GM21528 (cell line): ENCODE results near the gene CABLES1.
A peak's percentile ranks its signal among the peaks of the same experiment; 100 is the strongest.

Experiments used
- ATAC-seq: cut with Tn5 transposase; IDR thresholded peaks from one replicate; pipeline ENCODE4 v1.9.1; 2021; ENCODE audit warnings: mild to moderate bottlenecking, moderate library complexity; ENCODE audit not compliant: unreplicated experiment, low FRiP score

The CABLES1 gene

DNA sequence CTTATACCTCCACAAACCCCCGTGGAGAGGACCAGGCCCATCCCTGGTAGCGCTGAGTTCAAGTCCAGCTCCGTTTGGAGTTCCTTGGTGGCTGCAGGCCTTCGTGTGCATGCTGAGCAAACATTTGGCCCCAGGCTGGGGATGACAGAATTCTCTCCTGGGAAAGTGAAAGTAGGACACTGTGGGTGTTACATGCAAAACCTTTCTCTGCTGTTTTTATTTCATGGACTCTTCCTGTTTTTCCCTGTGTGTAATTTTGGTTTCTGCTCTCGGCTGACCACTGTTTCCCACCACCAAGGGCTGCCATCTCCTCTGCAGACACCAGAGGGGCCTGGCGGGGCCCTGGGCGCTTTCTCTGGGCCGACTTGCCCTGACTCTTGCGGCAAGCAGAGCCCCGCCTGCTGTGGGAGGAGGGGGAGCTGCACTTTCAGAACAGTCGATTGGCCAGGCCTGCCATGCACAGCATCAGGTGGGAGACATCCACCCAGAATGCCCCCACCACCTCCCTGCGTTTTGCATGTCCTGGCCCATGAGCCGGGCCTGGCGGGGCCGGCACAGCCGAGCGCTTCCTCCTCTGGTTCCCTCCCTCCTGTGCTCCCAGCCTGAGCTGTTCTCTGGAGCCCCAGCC lies 102.4 kb downstream of the CABLES1 start:
- peak; percentile 50 for ATAC-seq

DNA sequence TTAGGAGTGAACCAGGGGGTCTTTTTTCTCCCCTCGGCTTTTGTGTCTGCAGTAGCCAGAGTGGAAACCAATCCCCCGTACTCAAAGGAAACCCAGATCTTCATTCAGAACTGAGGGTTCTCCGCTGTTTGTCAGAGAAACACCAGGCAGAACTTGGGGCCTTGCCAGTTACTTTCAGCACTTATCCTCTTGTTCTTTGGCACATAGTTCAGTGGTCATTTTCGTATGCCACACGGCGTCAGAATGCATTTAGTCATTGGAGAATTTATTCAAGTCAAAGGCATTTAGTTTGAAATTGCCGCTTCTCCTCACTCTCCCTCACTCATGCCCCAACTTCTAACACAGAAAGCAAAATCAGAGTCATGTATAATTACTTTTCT lies 102.9 kb downstream of the CABLES1 start:
- no peak for ATAC-seq

DNA sequence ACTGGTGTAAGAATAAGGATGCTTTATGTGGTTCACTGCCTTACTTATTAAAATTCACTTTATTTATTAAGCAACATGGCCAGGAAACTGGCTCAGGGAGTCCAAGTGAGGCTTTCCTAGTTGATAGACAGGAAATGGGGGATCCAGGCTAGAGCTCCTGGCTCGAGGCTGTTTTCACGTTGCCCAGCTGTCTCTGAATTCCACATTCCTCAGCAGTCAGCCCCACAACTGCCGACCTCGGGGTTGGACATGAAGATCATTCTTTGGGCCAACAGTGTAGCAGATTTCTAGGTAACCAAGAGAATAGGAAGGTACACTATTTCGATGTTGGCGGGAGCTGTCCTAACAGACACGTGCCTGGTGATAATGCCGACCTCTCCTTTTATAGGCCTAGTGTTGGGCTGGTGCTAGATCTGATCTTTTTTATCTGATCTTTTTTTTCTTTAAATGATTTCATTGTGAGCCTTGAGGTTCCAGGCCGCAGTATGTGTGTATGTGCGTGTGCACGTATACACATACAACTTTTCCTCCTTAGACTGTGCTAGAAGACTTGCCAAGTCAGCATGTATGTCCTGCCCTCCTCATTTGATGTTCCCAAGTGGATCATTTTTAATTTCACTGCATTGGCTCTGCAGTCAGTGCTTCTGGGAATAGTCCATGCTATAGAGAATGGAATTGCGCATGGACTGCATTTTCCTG lies 103.5 kb downstream of the CABLES1 start:
- ATAC-seq, result no peak

DNA sequence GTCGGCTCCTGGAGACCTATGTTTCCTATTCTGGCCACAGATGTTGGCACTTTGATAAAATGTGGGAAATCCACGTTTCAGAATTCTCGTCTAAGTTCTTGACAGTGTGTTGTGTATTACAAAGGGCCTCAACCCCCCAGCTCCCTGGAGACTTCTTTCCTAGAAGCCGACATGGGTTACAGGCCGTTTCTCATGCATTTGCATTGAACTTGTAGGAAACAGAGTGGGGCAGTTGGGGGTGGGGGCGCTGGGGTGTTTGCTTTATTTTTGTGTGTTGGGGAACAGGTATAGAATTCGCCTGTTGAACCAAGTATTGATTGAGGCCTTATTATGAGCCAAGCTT lies 104.0 kb downstream of the CABLES1 start:
- ATAC-seq, result no peak

DNA sequence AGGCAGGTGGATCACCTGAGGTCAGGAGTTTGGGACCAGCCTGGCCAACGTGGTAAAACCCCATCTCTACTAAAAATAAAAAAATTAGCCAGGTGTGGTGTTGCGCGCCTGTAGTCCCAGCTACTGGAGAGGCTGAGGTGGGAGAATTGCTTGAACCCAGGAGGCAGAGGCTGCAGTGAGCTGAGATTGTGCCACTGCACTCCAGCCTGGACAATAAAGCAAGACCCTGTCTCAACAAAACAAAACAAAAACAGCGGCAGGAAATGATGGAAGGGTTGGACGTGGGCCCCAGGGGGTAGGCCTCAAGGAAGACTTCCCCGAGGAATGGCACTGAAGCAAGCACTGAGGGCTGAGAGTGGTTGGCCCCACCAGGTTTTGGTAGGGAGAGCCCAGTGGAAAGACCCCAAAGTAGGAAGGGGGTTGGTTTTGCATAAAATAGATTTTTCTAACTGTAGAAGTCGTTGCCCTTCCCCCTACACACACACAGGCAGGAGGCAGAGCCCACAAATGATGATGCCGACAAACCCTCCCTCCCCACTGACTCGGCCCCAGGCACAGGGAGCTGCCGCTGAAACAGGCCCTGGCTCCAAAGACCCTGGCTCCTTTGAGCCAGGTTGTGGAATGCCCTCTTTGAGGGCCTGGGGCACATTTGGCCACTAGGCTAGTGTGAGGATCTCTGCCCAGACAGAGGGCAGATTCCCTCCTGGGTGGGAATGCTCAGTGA lies 104.8 kb downstream of the CABLES1 start:
- ATAC-seq, result no peak

DNA sequence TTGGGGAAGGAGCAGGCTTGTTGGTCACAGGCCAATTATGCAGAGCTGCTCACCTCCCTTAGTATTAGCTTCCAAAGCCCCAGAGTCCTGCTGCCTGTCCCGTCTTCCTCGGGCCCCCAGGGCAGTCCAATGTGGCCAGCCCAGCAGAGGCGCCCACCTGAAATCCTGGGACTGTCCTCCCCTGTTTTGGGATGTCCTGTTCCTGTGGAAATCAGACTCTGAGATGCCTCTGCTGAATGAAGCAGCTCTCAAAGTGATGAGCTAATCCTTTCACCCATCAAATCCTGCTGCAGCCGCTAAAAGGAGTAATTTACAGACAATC lies 105.3 kb downstream of the CABLES1 start:
- ATAC-seq, result no peak

DNA sequence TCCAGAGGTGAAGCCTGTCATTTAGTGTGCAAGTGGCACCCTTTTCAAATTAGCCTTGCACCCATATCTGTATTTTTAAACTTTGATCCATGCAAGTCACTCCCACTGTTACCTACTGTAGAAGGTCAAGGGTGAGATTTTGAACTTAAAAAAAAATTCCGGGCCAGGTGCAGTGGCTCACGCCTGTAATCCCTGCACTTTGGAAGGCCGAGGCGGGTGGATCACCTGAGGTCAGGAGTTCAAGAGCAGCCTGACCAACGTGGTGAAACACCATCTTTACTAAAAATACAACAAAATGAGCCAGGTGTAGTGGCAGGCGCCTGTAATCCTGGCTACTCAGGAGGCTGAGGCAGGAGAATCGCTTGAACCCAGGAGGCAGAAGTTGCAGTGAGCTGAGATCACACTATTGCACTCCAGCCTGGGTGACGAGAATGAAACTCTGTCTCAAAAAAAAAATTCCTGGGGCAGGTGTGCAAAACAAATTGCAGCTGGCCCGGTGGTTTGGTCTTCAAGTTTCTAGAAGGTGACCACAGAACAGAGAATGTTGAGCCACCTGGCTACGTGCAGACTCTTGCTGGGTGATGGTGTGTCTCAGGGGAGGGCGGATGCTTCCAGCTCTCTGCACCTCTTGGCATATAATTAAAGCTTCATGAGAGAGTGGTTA lies 106.7 kb downstream of the CABLES1 start:
- ATAC-seq, result peak; percentile 90

DNA sequence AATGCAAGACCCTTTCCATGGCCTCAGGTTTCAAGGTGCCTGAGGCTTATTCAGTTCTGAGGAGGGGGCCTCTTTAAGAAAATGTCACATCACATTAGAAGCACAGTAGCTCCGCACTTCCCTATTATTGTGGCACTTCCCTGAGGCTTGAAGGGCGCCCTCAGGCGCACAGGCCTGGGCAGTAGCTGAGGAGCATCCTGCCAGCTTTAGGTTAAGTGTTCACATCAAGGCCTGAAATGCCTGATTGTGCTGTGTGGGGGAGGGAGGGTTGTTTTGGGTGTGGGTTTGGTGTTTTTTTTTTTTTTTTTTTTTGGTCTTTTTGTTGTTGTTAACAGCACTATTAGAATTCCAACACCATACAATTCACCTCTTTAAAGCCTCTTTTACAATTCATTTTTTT lies 107.9 kb downstream of the CABLES1 start:
- no peak for ATAC-seq

DNA sequence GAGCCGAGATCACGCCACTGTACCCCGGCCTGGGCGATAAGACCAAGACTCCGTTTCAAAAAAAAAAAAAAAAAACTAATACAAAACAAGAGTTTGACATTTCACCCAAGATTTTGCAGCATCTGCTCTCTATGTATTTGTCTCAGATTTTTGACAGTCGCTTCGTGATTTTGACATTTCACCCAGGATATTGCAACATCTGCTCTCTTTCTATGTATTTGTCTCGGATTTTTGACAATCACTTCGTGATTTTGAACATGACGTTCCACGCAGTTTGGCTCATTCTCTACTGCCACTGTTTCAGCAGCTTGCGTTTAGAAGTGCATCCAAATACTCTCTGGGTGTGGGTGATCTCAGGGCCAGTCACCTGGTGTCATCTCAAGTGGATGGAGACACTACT lies 108.5 kb downstream of the CABLES1 start:
- no peak for ATAC-seq

DNA sequence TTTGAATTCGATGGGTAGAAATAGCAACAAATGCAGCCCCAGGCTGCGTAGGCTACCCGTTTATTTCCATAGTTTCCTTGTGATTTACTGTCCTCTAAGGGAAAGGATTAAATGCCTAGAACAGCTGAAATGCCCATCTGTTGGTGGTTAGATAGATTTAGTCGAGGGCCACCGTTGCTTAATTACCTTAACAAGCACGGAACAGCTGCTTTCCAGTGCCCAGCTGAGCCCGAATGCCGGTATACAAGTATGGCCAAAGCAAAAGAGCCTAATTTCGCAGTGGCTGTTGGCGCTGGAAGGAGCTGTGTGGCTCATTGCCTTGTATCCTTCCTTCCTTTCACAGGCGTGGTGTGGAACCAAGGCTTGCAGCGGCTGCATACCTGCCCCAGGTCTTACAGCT lies 109.1 kb downstream of the CABLES1 start:
- no peak for ATAC-seq

DNA sequence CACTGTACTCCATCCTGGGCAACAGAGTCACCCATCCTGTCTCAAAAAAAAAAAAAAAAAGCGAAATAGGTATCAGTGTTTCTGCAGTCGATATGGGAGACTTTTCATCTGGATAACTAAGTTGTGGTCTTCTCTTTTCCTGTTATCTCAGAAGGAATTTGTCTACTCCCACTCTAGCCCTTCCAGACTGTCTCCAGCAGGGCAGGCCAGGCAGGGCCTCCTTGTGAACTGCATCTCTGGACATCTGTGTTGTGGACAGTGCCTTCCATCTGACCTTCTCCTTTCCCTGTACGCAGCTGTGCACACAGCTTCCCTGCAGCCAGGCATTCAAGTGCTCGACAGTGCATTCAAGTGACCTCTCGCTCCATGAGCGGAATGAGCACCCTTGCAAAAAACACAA lies 110.2 kb downstream of the CABLES1 start:
- no peak for ATAC-seq

DNA sequence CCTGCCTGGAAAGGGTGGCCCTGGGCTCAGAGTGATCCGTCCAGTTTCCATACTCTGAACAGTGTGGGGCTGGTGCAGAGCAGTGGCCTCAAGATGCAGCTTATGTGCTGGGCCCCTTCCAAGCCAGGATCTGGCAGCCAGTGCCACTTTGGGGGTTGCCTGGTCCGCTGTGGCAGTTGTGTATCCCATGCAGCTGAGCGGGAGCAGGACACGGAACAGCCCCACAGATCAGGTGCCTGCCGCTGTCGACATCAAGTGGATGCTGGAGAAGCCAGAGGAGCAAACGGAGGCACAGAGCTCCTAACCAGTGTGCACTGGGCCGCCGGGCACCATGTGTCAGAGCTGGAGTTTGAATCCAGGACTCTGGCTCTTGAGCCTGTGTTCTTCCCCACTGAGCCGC lies 112.0 kb downstream of the CABLES1 start:
- no peak for ATAC-seq

DNA sequence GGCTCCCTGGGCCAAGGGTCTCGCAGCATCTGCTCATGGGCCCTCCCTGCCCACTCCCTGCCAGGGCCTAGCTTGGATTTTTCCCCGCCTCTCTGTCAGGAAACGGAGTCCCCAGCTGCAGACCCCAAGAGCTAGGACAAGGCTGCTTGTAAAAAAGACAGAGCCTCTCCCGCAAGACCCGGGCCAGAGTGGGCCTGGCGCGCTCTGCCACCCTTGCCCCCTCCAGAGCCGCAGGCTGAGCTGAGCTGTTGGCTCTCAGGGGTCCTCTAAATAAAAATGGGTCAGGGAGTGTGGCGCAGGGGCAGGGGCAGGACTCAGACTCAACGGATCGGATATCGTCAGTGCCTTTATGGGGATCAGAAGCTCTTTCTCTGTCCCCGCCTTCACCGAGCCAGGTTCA lies 112.6 kb downstream of the CABLES1 start:
- no peak for ATAC-seq

DNA sequence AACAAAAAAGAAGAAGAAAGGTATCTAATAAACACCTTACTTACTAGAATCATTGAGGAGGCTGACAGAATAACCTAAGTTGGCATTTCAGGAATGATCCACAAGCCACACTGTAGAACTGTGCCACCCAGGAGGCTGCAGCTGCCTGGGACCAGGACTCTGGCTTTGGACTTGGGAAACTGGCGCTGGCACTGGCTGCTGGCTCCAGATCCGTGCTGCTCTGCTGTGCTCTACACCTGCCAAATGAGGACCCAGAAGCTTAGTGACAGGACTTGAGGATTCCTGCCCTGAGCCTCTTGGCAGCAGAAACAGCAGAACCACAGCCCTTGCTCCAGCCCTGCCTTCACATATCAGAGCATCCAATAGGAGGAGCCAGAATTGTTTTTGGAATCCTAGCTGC lies 113.5 kb downstream of the CABLES1 start:
- no peak for ATAC-seq

DNA sequence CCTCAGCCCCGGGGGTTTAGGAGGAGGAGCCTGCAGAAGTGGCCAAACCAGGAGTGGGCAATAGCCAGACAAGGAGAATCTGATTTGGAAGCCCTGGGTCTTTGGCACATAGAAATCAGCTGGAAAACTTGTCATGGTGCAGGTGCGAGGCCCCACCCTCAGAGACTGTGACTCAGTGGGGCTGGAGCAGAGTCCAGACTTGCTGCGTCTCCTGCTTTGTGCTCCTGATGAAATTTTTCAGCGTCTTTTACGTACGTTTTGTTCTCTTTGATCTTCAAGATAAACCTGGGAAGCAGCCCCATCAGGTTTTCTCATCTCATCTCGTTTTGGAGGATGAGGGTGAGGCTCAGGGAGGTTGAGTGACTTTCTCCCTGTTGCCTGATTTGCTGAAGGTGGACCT lies 114.1 kb downstream of the CABLES1 start:
- no peak for ATAC-seq

DNA sequence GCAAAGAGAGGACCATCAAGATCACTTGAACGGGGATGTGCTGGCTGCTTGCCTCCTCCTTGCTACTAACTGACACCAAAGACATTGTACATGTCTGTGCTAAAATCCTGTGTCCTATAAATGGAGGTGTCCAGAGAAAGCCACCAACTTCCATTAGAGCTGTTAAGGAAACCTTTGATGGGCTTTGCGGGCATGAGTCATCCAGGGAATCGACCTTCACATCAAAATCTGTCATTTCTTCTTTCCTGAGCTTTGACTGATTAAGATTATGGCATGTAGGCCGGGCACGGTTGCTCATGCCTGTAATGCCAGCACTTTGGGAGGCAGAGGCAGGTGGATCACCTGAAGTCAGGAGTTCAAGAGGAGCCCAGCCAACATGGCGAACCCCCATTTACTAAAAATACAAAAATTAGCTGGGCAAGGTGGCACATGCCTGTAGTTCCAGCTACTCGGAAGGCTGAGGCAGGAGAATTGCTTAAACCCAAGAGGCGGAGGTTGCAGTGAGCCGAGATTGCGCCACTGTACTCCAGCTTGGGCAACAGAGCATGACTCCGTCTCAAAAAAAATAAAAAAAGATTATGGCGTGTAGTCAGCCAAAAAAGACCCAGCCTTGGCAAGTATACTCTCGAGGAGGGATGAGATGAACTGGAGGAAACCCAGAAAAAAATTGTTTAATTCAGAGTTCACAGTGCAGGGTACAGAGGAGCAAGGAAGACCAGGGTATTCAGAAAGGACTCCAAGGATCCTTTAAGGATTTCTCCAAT lies 115.8 kb downstream of the CABLES1 start:
- ATAC-seq, result no peak

DNA sequence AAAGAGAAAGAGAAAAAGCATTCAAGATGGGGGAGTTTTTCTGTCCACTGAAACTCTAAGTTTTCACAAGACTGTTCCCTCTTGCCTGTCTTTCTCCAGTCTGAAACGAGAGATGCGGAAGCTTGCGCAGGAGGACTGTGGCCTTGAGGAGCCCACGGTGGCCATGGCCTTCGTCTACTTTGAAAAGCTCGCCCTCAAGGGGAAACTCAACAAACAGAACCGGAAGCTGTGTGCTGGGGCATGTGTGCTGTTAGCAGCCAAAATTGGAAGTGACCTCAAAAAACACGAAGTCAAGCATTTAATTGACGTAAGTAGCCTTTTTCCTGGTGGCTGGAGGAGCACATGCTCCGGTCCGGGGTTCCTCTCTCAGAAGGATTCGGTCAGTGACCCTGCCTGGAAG lies 118.3 kb downstream of the CABLES1 start:
- ATAC-seq, result no peak

DNA sequence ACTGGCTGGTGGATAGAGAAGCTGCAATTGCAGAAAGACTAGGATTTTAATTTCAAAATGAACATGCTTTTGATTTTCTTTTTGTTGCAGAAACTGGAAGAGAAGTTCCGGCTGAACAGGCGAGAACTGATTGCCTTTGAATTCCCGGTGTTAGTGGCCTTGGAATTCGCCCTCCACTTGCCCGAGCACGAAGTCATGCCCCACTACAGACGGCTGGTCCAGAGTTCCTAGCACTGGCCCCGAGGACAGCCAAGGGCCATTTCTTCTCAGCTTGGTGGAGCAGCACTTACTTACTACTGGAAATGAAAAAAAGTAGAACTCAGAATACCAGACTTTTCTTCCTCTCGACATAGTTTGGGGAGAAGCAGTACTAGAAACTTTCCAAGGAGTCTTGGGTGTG lies 121.9 kb downstream of the CABLES1 start:
- no peak for ATAC-seq

DNA sequence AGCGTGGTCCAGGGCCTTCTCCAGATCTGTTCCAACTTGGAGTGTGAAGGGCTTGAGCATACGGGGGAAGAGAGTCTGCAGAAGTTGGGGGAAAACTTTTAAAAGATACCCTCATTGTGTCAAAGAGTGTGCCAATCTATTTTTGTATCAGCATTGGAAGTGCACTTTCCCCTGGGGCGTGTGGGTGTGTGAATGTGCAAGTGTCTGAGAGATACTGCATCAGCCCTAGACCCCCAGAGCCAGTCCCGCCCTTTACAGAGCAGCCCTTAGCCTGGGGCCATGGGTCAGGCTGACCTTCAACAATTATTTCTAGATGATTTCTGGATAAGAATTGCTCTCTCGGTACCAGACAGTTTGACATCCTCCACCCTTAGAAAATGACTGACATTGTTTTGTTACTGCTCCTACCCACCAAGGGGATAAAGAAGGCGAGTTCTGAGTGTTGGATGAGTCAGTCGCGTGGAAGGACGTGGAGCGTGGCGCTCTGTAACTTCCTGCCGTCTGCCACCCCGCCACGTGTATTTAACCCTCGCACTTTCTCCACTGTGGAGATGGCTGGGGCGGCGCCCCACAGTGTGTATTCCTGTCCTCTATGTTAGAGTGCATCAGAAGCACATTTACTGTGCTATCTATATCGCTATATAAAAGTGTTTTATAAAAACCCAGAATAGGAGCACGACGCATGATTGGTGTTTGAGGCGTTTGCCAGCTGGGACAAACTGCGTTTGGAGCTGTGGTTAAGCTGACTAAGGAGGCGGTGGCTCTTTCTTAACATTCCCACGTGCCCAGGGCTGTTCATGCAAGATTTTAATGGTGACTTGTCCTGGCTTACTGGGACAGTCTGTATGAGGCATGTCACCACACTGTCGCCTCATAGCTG lies 122.6 kb downstream of the CABLES1 start:
- ATAC-seq, result no peak
